ENCODE data around the gene TBC1D3H.
"Not testable (repeated sequence)": the region's sequence is repeated elsewhere in the genome, so short reads cannot be mapped to it uniquely, and the experiment has no call there.

Gene TBC1D3H

DNA sequence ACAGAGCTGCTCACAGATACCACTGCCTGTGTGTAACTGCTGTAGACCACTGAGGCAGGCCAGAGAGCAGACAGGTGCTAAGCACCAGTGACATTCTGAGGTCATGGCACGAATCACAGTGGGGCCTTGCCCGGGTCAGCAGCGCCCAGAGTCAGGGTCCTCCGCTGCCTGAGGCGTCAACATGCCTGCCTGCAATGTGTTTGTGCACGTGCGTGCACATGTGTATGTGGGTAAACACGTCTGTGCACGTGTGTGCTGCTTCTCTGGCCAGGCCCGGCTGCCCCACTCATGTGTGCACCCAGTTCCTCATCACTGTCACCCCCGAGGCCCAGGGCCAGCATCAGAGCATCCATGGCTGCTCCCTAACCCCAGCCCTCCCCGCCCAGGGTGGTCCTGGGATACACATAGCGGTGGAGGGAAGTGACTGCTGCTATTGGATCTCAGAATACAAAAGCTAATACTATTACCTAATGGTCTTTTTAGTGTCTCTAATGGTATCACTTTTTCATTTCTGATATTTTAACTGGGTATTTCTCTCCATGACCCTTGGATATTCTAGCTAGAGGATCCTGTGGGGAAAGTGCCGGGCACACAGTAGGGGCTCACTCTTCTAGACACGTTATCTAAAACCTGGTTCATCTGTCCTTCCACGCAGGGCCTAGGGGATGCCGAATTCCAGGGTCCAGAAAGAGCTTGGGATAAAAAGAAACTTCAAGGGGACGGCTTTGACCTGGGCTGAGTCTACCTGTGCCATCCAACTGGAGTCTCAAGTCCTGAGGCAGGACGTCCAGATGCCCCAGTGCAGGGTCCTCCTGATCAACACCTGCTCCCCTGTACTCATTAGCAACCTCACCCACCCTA is at the start of gene TBC1D3H:
Gene TBC1D3H (minus strand): TSS at position 51 of the 861 bp plus-strand sequence. CDS start 1,540 bp downstream, outside the sequence.
- not testable (repeated sequence) for DNase-seq

DNA sequence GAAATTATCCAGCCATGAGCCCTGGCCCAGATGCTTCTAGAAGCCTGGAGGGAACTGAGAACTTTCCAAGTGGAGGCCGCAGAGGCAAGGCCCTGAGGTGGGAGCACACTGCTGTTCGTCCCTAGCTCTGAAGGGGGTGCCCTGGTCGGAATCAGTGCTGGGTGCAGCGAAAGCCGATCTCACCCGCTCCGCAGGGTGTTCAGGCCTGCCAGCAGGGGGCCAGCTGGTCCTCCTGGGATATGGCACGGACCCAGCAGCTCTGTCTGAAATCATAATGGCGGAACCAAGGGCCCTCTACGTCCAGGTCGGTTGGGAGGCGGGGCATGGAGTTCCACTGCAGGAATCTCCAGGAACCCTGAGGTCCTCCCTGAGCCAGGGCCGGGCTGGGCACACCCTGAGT is 40.7 kb upstream of the TBC1D3H start:
- DNase-seq: not testable (repeated sequence)

DNA sequence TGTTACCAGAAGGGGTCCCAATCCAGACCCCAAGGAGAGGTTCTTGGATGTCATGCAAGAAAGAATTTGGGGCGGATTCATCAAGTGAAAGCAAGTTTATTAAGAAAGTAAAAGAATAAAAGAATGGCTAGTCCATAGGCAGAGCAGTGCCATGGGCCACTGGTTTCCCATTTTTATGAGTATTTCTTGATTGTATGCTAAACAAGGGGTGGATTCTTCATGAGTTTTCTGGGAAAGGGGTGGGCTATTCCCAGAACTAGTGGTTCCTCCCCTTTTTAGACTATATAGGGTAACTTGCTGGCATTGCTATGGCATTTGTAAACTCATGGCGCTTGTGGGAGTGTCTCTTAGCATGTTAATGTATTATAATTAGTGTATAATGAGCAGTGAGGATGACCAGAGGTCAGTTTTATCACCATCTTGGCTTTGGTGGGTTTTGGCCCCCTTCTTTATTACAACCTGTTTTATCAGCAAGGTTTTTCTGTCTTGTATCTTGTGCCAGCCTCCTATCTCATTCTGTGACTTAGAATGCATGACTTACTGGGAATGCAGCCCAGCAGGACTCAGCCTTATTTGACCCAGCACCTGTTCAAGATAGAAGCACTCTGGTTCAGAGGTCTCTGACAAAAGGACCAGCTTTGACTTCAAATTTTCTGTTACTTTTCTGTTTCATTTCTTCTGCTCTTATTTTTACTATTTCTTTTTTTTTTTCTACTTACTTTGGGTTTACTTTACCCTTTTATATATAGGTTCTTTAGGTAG is 27.1 kb upstream of the TBC1D3H start:
- not testable (repeated sequence) for DNase-seq

DNA sequence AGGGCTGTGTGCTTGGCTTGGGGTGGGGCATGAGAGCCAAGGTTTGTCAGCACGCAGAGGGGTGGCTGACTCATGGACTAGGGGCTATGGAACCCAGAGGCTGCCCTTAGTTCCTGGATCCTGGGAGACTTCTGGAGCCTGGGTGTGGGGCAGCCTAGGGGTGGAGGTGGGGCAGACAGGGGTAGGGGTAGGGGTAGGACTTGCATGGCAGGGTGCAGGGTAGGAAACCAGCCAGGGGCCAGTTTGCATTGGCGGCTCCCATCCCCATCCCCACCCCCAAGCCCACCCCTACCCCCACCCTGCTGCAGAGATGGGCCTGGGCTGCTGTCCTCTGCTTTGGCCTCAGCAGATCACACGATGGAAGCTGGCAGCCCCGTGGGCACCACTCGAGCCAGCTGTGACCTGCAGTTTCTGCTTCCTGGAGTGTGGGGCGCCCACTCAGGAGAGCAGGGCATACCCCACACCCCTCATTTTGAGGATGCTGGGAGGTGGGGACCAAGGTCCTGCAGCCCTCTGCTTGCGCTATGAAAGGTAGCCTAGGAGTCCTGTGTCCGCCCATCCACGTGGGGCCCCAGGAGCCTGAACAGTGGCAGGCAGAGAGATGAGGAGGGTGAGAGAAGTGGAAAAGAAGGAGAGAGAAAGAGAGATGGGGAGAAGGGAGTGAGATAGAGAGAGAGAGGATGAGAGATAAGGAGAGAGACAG is 2.9 kb upstream of the TBC1D3H start:
- not testable (repeated sequence) for DNase-seq

DNA sequence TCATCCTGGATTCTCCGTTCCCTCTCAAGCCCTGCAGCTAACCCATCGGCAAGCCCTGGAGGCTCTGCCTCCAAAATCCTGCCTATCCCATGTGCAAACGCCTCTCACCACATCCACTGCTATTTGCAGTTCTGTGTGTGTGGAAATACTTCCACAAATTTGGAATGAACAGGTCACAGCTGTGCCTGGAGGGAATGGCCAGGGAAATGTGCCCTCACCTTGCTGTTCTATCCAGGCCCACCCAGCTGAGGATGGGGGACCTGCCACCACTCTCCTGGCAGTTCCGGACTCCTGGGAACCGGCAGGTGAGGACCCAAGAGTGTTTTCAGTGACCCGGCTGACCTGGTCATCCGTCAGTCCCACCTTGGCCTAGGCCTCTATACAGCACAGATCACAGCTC is 12.3 kb downstream of the TBC1D3H start:
- DNase-seq: not testable (repeated sequence)

DNA sequence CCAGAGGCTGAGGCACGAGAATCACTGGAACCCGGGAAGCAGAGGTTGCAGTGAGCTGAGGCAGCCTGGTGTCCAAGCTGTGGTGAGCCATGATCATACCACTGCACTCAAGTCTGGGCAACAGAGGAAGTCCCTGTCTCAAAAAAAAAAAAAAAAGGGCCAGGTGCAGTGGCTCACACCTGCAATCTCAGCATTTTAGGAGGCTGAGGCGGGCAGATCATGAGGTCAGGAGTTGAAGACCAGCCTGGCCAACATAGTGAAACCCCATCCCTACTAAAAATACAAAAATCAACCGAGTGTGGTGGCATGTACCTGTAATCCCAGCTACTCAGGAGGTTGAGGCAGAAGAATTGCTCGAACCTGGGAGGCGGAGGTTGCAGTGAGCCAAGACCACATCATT is 25.7 kb downstream of the TBC1D3H start:
- not testable (repeated sequence) for DNase-seq
